Keratinocyte (primary cell): ENCODE measurements around the gene MYO7B. TPM values are rescaled to one million over a fixed set of nuclear protein-coding genes. Genes with fewer than 3 reads are reported as not detected.

Experiments used
- DNase-seq: peaks from one replicate; pipeline ENCODE4 v3.0.0-alpha.2; 2011; ENCODE audit warnings: low read depth, missing footprints, low spot score
- FAIRE-seq: peaks from 2 replicates; lab custom pipeline; 2011; peaks lifted over from hg19 to GRCh38; lab: Jason Lieb, UNC
- H2AFZ ChIP-seq: 2 replicates; pipeline ENCODE4 v1.6.0; 2012; ENCODE audit warnings: low read length, control low read depth, inconsistent platforms; ENCODE audit not compliant: control insufficient read depth
- H3K27ac ChIP-seq: 2 replicates; pipeline ENCODE4 v1.5.1; 2011; ENCODE audit warnings: low read length; ENCODE audit not compliant: control insufficient read depth, insufficient read depth
- H3K27me3 ChIP-seq: 3 replicates; pipeline ENCODE4 v1.6.0; 2011; ENCODE audit warnings: low read length; ENCODE audit not compliant: control insufficient read depth, insufficient read depth; ENCODE audit errors: extremely low read depth
- H3K36me3 ChIP-seq, 2 experiments: 2 replicates in 1 of 2; 3 replicates in 1 of 2; pipeline ENCODE4 v1.5.1; 2011; ENCODE audit warnings: low read length in 2 of 2, mild to moderate bottlenecking in 1 of 2; ENCODE audit not compliant: control insufficient read depth in 2 of 2, insufficient read depth in 2 of 2; ENCODE audit errors: extremely low read depth in 1 of 2
- H3K4me1 ChIP-seq: 3 replicates; pipeline ENCODE4 v1.5.1; 2011; ENCODE audit warnings: low read length; ENCODE audit not compliant: control insufficient read depth, insufficient read depth; ENCODE audit errors: extremely low read depth
- H3K4me2 ChIP-seq: 3 replicates; pipeline ENCODE4 v1.6.0; 2011; ENCODE audit warnings: low read depth, low read length; ENCODE audit not compliant: control insufficient read depth, insufficient read depth; ENCODE audit errors: extremely low read depth
- H3K4me3 ChIP-seq, 3 experiments: fragments of 200-600 bp in 1 of 3; sonication (generic) in 1 of 3; 2 replicates in 2 of 3; 3 replicates in 1 of 3; pipeline ENCODE4 v1.5.1; 2011 to 2016; ENCODE audit warnings: low read length in 3 of 3, mild to moderate bottlenecking in 3 of 3, control low read depth in 2 of 3, inconsistent platforms in 1 of 3, low read depth in 1 of 3, mixed read lengths in 1 of 3, mixed run types in 1 of 3, moderate library complexity in 1 of 3; ENCODE audit not compliant: control insufficient read depth in 2 of 3, insufficient read depth in 2 of 3; ENCODE audit errors: extremely low read depth in 1 of 3
- H3K79me2 ChIP-seq: 2 replicates; pipeline ENCODE4 v1.6.0; 2012; ENCODE audit warnings: low read length; ENCODE audit not compliant: control insufficient read depth, insufficient read depth
- H3K9ac ChIP-seq: 3 replicates; pipeline ENCODE4 v1.6.0; 2011; ENCODE audit warnings: low read length; ENCODE audit not compliant: control insufficient read depth, insufficient read depth; ENCODE audit errors: extremely low read depth
- H3K9me1 ChIP-seq: 3 replicates; pipeline ENCODE4 v1.6.0; 2011; ENCODE audit warnings: low read length; ENCODE audit not compliant: control insufficient read depth, insufficient read depth; ENCODE audit errors: extremely low read depth
- H3K9me3 ChIP-seq: 2 replicates; pipeline ENCODE4 v1.5.1; 2012; ENCODE audit warnings: low read depth, low read length; ENCODE audit not compliant: control insufficient read depth
- H4K20me1 ChIP-seq: 3 replicates; pipeline ENCODE4 v1.6.0; 2011; ENCODE audit warnings: low read length; ENCODE audit not compliant: control insufficient read depth, insufficient read depth; ENCODE audit errors: extremely low read depth
- EZH2 ChIP-seq: IDR thresholded peaks from one replicate; pipeline ENCODE4 v1.6.1; 2012; ENCODE audit warnings: inconsistent platforms, mild to moderate bottlenecking, low read length, moderate library complexity
- dilution Hi-C: fragments of 300-500 bp; cut with MboI; formaldehyde crosslinking; loops from one replicate; pipeline ENCODE4 v1.7.0; 2020; ENCODE audit warnings: low sequenced_read_pairs; ENCODE audit not compliant: extremely low pct_ligation_motif_present
- polyA plus RNA-seq, 5 experiments: library from polyadenylated mRNA; depleted of rRNA in 3 of 5; stranded (reverse) in 3 of 5; stranded (forward) in 1 of 5; unstranded in 1 of 5; fragments of >200 nt; gene quantifications; 1 replicate in 1 of 5; 2 replicates in 3 of 5; 3 replicates in 1 of 5; pipeline versions ENCODE4 v1.2.1 to v1.2.3, GENCODE V29; 2011 to 2012; ENCODE audit warnings: missing spikeins in 2 of 5, low read depth in 1 of 5, low replicate concordance in 1 of 5
- TF ChIP-seq, protein P1 (sequence below), 3 experiments: IDR thresholded peaks in 1 of 3; conservative IDR thresholded peaks in 1 of 3; optimal IDR thresholded peaks in 1 of 3; 2 replicates in 2 of 3; 3 replicates in 1 of 3; pipeline versions ENCODE3 to v1.5.1; 2011; ENCODE audit warnings: low read length in 3 of 3, mild to moderate bottlenecking in 3 of 3, moderate library complexity in 2 of 3, control low read depth in 1 of 3, inconsistent platforms in 1 of 3; ENCODE audit not compliant: insufficient read depth in 2 of 3; ENCODE audit errors: extremely low read depth in 1 of 3

The MYO7B gene
- polyA plus RNA-seq, 1 donor (not counting 4 experiments of a cell fraction or from before 2014, with no cell fraction given): not detected

DNA sequence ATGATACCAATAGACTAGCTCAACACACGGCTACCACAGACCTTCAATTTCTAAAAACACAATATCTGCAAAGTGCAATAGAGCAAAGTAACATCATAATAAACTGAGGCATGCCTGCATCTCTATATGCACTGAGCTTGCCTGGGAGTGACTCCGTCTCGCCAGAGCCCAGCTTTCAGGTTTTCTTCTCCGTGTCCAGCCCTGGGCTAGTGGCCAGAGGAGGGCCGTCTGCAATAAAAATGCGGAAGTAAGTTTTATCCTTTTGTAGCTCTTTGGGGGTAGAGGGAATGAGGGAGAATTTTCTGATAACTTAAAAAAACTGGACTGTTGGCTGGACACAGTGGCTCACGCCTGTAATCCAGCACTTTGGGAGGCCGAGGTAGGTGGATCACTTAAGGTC lies 69.5 kb downstream of the MYO7B start:
- FAIRE-seq: no peak
- H3K36me3 ChIP-seq: no peaks in the 10 kb centered on the region

DNA sequence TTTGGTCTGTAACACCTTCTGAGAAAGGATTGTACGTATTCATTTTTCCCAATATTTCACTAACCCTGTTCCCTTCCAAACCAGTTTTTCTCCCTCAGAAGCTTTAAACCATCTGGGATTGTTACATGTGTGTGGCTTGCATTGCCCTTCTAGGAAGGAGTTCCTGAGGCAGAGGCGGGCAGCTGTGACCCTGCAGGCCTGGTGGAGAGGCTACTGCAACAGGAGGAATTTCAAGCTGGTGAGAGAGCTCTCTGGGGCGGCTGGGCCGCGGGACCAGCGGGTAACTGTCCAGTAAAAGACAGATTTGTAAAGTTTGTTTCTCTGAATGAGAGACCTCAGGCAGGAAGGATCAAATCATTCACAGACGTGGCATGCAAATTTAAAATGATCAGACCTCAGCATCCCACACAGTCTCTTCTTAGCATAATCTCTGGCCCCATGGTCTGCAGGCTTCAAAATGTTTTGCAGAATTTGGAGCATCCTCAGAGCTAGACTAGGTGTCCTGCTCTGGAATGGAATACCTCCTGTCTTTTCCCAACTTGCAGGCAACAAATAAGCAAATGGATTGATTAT lies 70.3 kb downstream of the MYO7B start:
- dilution Hi-C loops: no loop called here
- no peak for TF ChIP-seq EZH2
- TF ChIP-seq, protein P1, sequence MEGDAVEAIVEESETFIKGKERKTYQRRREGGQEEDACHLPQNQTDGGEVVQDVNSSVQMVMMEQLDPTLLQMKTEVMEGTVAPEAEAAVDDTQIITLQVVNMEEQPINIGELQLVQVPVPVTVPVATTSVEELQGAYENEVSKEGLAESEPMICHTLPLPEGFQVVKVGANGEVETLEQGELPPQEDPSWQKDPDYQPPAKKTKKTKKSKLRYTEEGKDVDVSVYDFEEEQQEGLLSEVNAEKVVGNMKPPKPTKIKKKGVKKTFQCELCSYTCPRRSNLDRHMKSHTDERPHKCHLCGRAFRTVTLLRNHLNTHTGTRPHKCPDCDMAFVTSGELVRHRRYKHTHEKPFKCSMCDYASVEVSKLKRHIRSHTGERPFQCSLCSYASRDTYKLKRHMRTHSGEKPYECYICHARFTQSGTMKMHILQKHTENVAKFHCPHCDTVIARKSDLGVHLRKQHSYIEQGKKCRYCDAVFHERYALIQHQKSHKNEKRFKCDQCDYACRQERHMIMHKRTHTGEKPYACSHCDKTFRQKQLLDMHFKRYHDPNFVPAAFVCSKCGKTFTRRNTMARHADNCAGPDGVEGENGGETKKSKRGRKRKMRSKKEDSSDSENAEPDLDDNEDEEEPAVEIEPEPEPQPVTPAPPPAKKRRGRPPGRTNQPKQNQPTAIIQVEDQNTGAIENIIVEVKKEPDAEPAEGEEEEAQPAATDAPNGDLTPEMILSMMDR (optimal IDR thresholded peaks at IDR 0.05 in 1 of 3, IDR thresholded peaks at IDR 0.05 in 1 of 3, conservative IDR thresholded peaks at IDR 0.05 in 1 of 3; ENCODE audit: extremely low read depth in 1 of 3, insufficient read depth in 2 of 3, low read length in 3 of 3): no peak
- FAIRE-seq (no peak), DNase-seq (no peak)
- peaks cover 3% of the 10 kb centered on the region for H3K27me3 ChIP-seq
- H3K27ac ChIP-seq: no peak overlapping the region
- H3K9me3 ChIP-seq: no peaks in the 10 kb centered on the region
- H3K4me1 ChIP-seq: no peaks in the 10 kb centered on the region
- no peak overlapping the region for H3K4me3 ChIP-seq
- H3K9me1 ChIP-seq: no peaks in the 10 kb centered on the region
- no peak overlapping the region for H3K4me2 ChIP-seq
- no peak overlapping the region for H3K9ac ChIP-seq
- H3K79me2 ChIP-seq: no peaks in the 10 kb centered on the region
- H4K20me1 ChIP-seq: no peaks in the 10 kb centered on the region
- no peak overlapping the region for H2AFZ ChIP-seq
- H3K36me3 ChIP-seq: no peaks in the 10 kb centered on the region

More for the DNA sequence above, 69.5 kb downstream of the MYO7B start:
- Histone ChIP-seq H3K79me2 (no peaks in the 10 kb centered on the region), H2AFZ (no peak overlapping the region), H4K20me1 (no peaks in the 10 kb centered on the region), H3K27ac (no peak overlapping the region), H3K4me2 (no peak overlapping the region), H3K9ac (no peak overlapping the region), H3K9me1 (no peaks in the 10 kb centered on the region), H3K4me1 (no peaks in the 10 kb centered on the region), H3K27me3 (peaks cover 3% of the 10 kb centered on the region), H3K4me3 (no peak overlapping the region), H3K9me3 (no peaks in the 10 kb centered on the region)
- TF ChIP-seq EZH2: no peak
- TF ChIP-seq, protein P1 (optimal IDR thresholded peaks at IDR 0.05 in 1 of 3, IDR thresholded peaks at IDR 0.05 in 1 of 3, conservative IDR thresholded peaks at IDR 0.05 in 1 of 3; ENCODE audit: extremely low read depth in 1 of 3, insufficient read depth in 2 of 3, low read length in 3 of 3): no peak
- dilution Hi-C loops: no loop called here
- no peak for DNase-seq
